Subcutaneous adipose tissue (tissue), 4 donors: ENCODE results near the gene PPP2R5D. TPM values are rescaled to one million over a fixed set of nuclear protein-coding genes. Genes with fewer than 3 reads are reported as not detected.

Experiments
- CTCF ChIP-seq: fragments of 450-650 bp; IDR thresholded peaks from one replicate; pipeline ENCODE4 v1.5.1; 2016; ENCODE audit warnings: low read depth, mild to moderate bottlenecking, control low read depth, antibody characterized with exemption, moderate library complexity
- total RNA-seq, 4 donors: library from RNA; depleted of rRNA; stranded (reverse); fragments of >200 nt; gene quantifications; one replicate each; pipeline ENCODE4 v1.1.0, GENCODE V29; 2016

PPP2R5D gene
- total RNA-seq, 4 donors from 2014 or later: 26.7 to 43.1 (median 34.7) TPM

- TF ChIP-seq CTCF: no peak
Observed at GRCh38 chr6:43054206-43054943, 70.0 kb downstream of the PPP2R5D start.

GRCh38 chr6:43055966-43056365 lies 71.6 kb downstream of the PPP2R5D start:
- no peak for TF ChIP-seq CTCF

GRCh38 chr6:43058531-43058930 lies 74.2 kb downstream of the PPP2R5D start:
- TF ChIP-seq CTCF: no peak

GRCh38 chr6:43059168-43060033 lies 75.0 kb downstream of the PPP2R5D start, which contains the start of the genes KLC4 and MRPL2:
KLC4 (plus strand) TSS chr6:43059631; CDS start chr6:43061336, 1,705 bp downstream.
MRPL2 (minus strand) TSS chr6:43059434; CDS start chr6:43059381, 53 bp downstream.
- TF ChIP-seq CTCF: no peak

- TF ChIP-seq CTCF: no peak
Observed at GRCh38 chr6:43060034-43060754, 75.8 kb downstream of the PPP2R5D start.

- TF ChIP-seq CTCF: no peak
Observed at GRCh38 chr6:43060755-43061633, 76.6 kb downstream of the PPP2R5D start.
